ENCODE results near the gene AP1S1. TPM values are rescaled to one million over a fixed set of nuclear protein-coding genes. Genes with fewer than 3 reads are reported as not detected.

Gene AP1S1
- total RNA-seq, 3 donors from 2014 or later = 32.3 to 83.6 (median 63.9) TPM

DNA sequence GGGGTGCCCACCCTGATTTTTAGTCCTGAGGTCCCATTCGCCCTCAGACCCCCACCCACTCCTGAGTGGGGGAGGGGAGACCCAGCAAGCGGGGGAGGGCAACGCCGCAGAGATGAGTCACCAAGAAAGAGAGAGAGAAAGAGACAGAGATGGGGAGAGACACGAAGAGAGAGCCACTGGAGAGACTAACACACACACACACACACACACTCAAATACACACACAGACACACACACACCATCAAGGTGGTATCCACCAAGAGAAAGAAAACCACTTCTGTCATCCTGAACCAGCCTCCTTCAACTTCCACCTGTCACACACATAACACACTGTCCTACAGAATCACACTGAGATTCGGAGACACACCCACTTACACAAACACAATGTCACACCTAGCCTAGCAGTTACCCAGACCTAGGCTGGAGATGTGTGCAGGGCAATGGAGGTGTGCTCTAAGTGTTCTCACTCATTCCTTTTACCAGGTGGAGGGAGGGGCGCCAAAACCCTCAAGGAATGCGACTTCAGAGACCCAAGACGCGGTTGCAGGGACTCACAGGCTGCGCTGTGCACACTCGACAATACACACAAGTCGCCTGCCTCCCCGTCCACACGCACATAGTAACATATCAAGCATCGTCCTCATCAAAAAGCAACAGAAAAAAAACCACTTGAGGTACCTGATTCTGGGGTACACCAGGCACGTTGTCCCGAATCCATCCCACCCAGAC lies 15.0 kb downstream of the AP1S1 start:
- DNase-seq (no peak), ATAC-seq (no peak)
- intact Hi-C loops (cut with DNase I, micrococcal nuclease) = no loop called here
- TF ChIP-seq, protein P1, sequence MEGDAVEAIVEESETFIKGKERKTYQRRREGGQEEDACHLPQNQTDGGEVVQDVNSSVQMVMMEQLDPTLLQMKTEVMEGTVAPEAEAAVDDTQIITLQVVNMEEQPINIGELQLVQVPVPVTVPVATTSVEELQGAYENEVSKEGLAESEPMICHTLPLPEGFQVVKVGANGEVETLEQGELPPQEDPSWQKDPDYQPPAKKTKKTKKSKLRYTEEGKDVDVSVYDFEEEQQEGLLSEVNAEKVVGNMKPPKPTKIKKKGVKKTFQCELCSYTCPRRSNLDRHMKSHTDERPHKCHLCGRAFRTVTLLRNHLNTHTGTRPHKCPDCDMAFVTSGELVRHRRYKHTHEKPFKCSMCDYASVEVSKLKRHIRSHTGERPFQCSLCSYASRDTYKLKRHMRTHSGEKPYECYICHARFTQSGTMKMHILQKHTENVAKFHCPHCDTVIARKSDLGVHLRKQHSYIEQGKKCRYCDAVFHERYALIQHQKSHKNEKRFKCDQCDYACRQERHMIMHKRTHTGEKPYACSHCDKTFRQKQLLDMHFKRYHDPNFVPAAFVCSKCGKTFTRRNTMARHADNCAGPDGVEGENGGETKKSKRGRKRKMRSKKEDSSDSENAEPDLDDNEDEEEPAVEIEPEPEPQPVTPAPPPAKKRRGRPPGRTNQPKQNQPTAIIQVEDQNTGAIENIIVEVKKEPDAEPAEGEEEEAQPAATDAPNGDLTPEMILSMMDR (IDR thresholded peaks at IDR 0.05) = no peak
- Histone ChIP-seq H3K9me3 (no peaks in the 10 kb centered on the region), H3K4me3 (no peak overlapping the region), H3K36me3 (ENCODE audit: low read depth) (no peaks in the 10 kb centered on the region), H3K4me1 (ENCODE audit: low read depth) (peaks cover 42% of the 10 kb centered on the region)

DNA sequence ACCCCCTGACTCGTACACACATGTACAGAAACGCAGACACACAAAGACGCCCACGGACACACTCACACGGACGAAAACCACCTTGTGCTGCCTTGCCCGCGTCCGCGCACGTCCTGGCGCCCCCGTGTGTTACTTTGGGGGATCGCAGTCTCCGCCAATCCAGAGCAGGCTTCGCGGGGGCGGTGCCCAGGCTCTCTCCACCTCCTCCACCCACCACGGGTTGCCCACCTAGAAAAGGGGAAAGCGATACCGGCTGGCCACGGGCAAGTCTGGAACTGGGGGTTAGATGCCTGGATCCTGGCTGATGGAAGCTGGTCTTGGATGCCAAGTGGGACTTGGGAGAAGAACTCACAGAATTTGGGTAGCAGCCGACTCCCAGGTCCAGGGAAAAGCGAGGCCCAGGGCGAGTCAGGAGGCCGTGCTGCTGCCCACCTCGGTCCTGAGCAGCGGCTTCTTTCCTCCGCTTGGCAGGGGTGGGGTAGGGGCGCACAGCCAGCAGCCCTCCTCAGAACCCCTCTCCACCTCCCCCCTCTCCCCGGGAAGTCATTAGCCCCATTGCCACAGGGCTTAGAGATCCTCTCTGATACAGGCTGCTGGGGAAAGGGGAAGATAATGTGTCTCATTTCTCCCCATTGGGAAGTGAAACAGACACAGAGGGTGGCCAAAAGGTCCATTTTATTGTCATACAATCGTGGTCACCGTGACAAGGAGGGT lies 15.7 kb downstream of the AP1S1 start:
- Histone ChIP-seq H3K36me3 (ENCODE audit: low read depth) (no peaks in the 10 kb centered on the region), H3K9me3 (no peaks in the 10 kb centered on the region), H3K4me3 (no peak overlapping the region), H3K4me1 (ENCODE audit: low read depth) (peaks cover 37% of the 10 kb centered on the region)
- ATAC-seq = peak; percentile 66
- TF ChIP-seq, protein P1 (IDR thresholded peaks at IDR 0.05) = peak; percentile 90
- intact Hi-C loops (cut with DNase I, micrococcal nuclease) = no loop called here
- DNase-seq = peak; percentile 73 to 84 (median 81)

DNA sequence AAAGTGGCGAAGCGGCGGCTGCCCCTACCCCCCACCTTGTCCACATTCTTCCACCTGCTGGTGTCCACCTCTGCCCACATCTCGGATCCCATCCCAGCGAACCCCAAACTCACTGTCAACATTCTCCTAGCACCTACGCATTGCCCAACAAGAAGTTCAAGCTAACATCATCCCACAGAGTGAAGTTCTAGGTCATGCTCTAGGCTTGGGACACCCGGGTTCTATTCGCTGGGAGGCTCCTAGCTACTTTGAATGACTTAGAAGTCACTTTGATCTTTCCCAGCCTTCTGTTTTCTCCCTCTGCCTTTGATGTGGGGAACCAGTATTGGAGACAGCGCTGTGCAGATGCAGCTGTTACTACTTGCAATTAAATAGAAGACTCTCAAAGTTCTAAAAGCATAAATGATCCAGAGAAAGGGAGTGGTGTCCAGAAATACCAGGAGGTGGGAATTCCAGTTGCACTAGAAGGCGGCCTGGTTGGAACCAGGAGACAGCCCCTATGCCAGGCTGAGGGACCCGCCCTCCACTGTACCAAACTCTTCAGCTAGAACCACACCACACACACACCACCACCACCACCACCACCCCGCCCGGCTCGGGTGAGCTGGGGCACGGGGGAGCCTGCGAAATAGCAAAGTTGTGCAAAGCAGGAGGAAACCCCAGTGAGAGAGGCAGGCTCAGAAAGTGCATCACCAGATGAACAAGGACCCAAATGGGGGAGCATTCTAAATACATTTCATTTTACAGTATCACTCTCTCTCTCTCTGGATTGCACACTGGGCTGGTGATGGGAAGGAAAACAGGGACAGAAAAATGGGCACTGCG lies 16.6 kb downstream of the AP1S1 start:
- no peak for ATAC-seq
- Histone ChIP-seq H3K4me3 (no peak overlapping the region), H3K36me3 (ENCODE audit: low read depth) (no peaks in the 10 kb centered on the region), H3K4me1 (ENCODE audit: low read depth) (peaks cover 30% of the 10 kb centered on the region), H3K9me3 (no peaks in the 10 kb centered on the region)
- DNase-seq = no peak
- TF ChIP-seq, protein P1 (IDR thresholded peaks at IDR 0.05) = no peak
- intact Hi-C loops (cut with DNase I, micrococcal nuclease) = no loop called here

DNA sequence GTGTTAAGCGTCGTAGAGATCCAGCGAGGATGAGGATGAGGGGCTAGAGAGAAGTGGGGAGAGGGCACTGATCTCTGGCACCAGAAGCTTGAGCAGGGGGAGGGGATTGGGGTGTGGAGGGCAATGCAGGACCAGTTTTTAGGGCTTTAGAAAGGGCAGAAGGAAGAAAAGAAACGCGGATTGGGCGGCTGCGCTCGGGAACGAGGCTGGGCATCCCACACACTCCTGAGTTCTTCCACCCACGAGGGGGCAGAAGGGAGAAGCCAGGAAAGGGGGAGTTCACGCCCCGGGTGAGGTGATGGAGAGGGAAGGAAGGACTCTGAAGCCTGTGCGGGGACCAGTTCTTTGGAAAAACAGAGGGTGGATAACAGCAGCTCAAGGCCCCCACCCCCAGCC lies 17.2 kb downstream of the AP1S1 start:
- H3K4me3 ChIP-seq = no peak overlapping the region
- H3K4me1 ChIP-seq (ENCODE audit: low read depth) = peaks cover 28% of the 10 kb centered on the region
- no peak for DNase-seq
- TF ChIP-seq, protein P1 (IDR thresholded peaks at IDR 0.05) = no peak
- no peaks in the 10 kb centered on the region for H3K9me3 ChIP-seq
- no peaks in the 10 kb centered on the region for H3K36me3 ChIP-seq (ENCODE audit: low read depth)
- intact Hi-C loops (cut with DNase I, micrococcal nuclease) = no loop called here
- ATAC-seq = no peak

DNA sequence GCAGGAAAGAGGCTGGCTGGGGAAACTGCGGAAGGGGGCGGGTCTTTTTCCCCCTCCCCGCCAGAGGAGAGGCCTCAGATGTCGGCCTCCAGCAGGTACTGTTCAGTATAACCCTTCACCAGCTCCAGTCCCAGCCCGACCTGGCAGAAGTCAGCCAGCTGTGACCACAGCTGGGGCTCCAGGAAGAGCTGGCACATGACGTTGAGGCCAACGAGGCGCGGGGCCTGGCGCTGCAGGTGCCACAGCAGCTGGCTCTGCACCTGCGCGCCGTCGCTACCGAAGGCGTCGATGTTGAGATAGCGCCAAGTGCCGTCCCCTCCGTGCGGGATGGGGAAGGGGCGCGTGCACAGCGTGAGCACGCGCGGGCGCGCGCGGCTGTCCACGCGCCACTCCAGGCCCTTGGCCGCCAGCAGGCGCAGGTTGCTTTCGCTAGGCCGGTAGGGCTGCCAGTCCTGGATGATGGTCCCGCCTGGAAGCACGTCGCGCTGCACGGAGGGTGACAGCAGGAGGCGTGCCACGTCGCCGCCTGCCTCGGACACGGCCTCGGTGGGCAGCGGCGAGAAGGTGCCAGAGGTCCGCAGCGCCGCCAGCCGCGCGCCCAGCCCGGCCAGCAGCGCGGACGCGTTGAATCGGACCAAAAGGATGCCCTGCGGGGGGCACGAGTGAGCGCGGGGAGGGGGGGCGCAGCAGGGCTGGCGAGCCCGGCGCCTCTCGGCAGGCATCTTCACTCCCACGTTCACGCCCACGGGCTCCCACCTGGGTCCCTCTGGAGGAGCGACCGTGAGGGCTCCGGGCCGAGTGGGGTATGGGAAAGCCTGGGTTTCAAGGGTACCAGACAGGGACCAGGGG lies 18.0 kb downstream of the AP1S1 start:
- ATAC-seq (peak; percentile 26), DNase-seq (no peak)
- Histone ChIP-seq H3K9me3 (no peaks in the 10 kb centered on the region), H3K4me1 (ENCODE audit: low read depth) (peaks cover 28% of the 10 kb centered on the region), H3K4me3 (no peak overlapping the region), H3K36me3 (ENCODE audit: low read depth) (no peaks in the 10 kb centered on the region)
- TF ChIP-seq, protein P1 (IDR thresholded peaks at IDR 0.05) = no peak
- intact Hi-C loops (cut with DNase I, micrococcal nuclease) = no loop called here

Measured in mucosa of descending colon (tissue), 3 donors.